Endothelial cell of umbilical vein (primary cell): ENCODE measurements around the gene AQP10. TPM values are rescaled to one million over a fixed set of nuclear protein-coding genes. Genes with fewer than 3 reads are reported as not detected.

Experiments used
- BruUV-seq: library from RNA; stranded (reverse); fragments of 400-500 nt; replicated peaks from 2 replicates; lab custom pipeline; 2021; lab: Mats Ljungman, UMichigan
- CTCF ChIA-PET: fragments of 300-600, 350-600 bp; sonication (Branson Sonifier 250); formaldehyde crosslinking; loops from one replicate; lab custom pipeline; 2021; ENCODE audit warnings: antibody characterized with exemption, inconsistent platforms; lab: Charles Lee
- POLR2A ChIA-PET: fragments of 300-600, 350-600 bp; sonication (Branson Sonifier 250); formaldehyde crosslinking; loops from one replicate; lab custom pipeline; 2021; ENCODE audit warnings: antibody characterized with exemption, inconsistent platforms; lab: Charles Lee
- DNase-seq: peaks from one replicate; pipeline ENCODE4 v3.0.0-alpha.2; 2011; ENCODE audit warnings: low read depth, low spot score
- FAIRE-seq: peaks from 2 replicates; lab custom pipeline; 2011; peaks lifted over from hg19 to GRCh38; lab: Jason Lieb, UNC
- H2AFZ ChIP-seq: 2 replicates; pipeline ENCODE4 v1.6.0; 2012; ENCODE audit warnings: low read depth, low read length, control low read depth, inconsistent platforms
- H3K27ac ChIP-seq: 2 replicates; pipeline ENCODE4 v1.5.1; 2011; ENCODE audit warnings: low read depth, mild to moderate bottlenecking, control low read depth, low read length, moderate library complexity; ENCODE audit not compliant: insufficient read depth
- H3K27me3 ChIP-seq, 2 experiments: 2 replicates each; pipeline versions ENCODE4 v1.6.0 to v1.6.1; 2011; ENCODE audit warnings: low read length in 2 of 2, mixed read lengths in 1 of 2; ENCODE audit not compliant: control insufficient read depth in 2 of 2, insufficient read depth in 2 of 2
- H3K36me3 ChIP-seq, 2 experiments: 2 replicates in 1 of 2; 3 replicates in 1 of 2; pipeline ENCODE4 v1.5.1; 2011; ENCODE audit warnings: low read length in 2 of 2, mild to moderate bottlenecking in 1 of 2, moderate library complexity in 1 of 2; ENCODE audit not compliant: control insufficient read depth in 2 of 2, insufficient read depth in 2 of 2; ENCODE audit errors: extremely low read depth in 1 of 2
- H3K4me1 ChIP-seq: 3 replicates; pipeline ENCODE4 v1.5.1; 2011; ENCODE audit warnings: mild to moderate bottlenecking, low read length; ENCODE audit not compliant: control insufficient read depth, insufficient read depth; ENCODE audit errors: extremely low read depth
- H3K4me2 ChIP-seq: 2 replicates; pipeline ENCODE4 v1.6.1; 2011; ENCODE audit warnings: low read length, control low read depth, mixed read lengths; ENCODE audit not compliant: insufficient read depth
- H3K4me3 ChIP-seq, 3 experiments: fragments of 200-600 bp in 1 of 3; sonication (generic), shearing (Covaris generic) in 1 of 3; replicated peaks in 1 of 3; 2 replicates each; pipeline ENCODE4 v1.5.1; 2011 to 2016; ENCODE audit warnings: control low read depth in 3 of 3, low read length in 3 of 3, mild to moderate bottlenecking in 2 of 3, inconsistent platforms in 1 of 3, low read depth in 1 of 3, moderate library complexity in 1 of 3; ENCODE audit not compliant: insufficient read depth in 1 of 3
- H3K79me2 ChIP-seq: 2 replicates; pipeline ENCODE4 v1.6.0; 2012; ENCODE audit warnings: low read length, inconsistent platforms; ENCODE audit not compliant: control insufficient read depth, insufficient read depth
- H3K9ac ChIP-seq: replicated peaks from 2 replicates; pipeline ENCODE3; 2011; ENCODE audit warnings: low read length, control low read depth; ENCODE audit not compliant: insufficient read depth; ENCODE audit errors: extremely low read depth
- H3K9me1 ChIP-seq: replicated peaks from 3 replicates; pipeline ENCODE4 v1.6.0; 2011; ENCODE audit warnings: mild to moderate bottlenecking, low read length; ENCODE audit not compliant: control insufficient read depth, insufficient read depth; ENCODE audit errors: extremely low read depth
- H3K9me3 ChIP-seq: replicated peaks from 2 replicates; pipeline ENCODE4 v1.5.1; 2012; ENCODE audit warnings: low read length, inconsistent platforms; ENCODE audit not compliant: control insufficient read depth, insufficient read depth
- H4K20me1 ChIP-seq: replicated peaks from 2 replicates; pipeline ENCODE3; 2011; ENCODE audit warnings: mild to moderate bottlenecking, low read length; ENCODE audit not compliant: control insufficient read depth, insufficient read depth; ENCODE audit errors: extremely low read depth
- EZH2 ChIP-seq: IDR thresholded peaks from 2 replicates; pipeline ENCODE4 v1.6.1; 2012; ENCODE audit warnings: borderline replicate concordance, low read depth, mild to moderate bottlenecking, moderate library complexity, low read length, inconsistent platforms; ENCODE audit not compliant: severe bottlenecking
- FOS ChIP-seq: IDR thresholded peaks from 2 replicates; pipeline ENCODE4 v1.6.1; 2011; ENCODE audit warnings: mild to moderate bottlenecking, low read length, moderate library complexity, borderline replicate concordance; ENCODE audit not compliant: insufficient read depth
- GATA2 ChIP-seq: IDR thresholded peaks from 2 replicates; pipeline ENCODE4 v1.7.0; 2011; ENCODE audit warnings: low read depth, mild to moderate bottlenecking, moderate library complexity, mixed read lengths, low read length; ENCODE audit not compliant: insufficient read length, insufficient read depth
- JUN ChIP-seq: IDR thresholded peaks from 2 replicates; pipeline ENCODE4 v1.6.1; 2011; ENCODE audit warnings: borderline replicate concordance, low read depth; ENCODE audit not compliant: insufficient read length, insufficient read depth
- MAX ChIP-seq: IDR thresholded peaks from 2 replicates; pipeline ENCODE4 v1.6.1; 2011; ENCODE audit not compliant: insufficient read depth, insufficient read length
- MYC ChIP-seq: IDR thresholded peaks from one replicate; pipeline ENCODE4 v1.6.1; 2011; ENCODE audit warnings: mild to moderate bottlenecking, low read depth, low read length
- POLR2A ChIP-seq: IDR thresholded peaks from 2 replicates; pipeline ENCODE4 v1.6.1; 2012; ENCODE audit warnings: low read depth, mild to moderate bottlenecking, control low read depth, low read length
- POLR2AphosphoS5 ChIP-seq: IDR thresholded peaks from 2 replicates; pipeline ENCODE4 v1.6.1; 2012; ENCODE audit warnings: low read depth, mild to moderate bottlenecking, control low read depth, low read length, moderate library complexity; ENCODE audit not compliant: insufficient read depth
- dilution Hi-C: fragments of 300-500 bp; cut with MboI; formaldehyde crosslinking; loops from one replicate; pipeline ENCODE4 v1.15.0; 2019; ENCODE audit warnings: low sequenced_read_pairs; ENCODE audit not compliant: extremely low pct_ligation_motif_present
- intact Hi-C: fragments of 100-400 bp; cut with micrococcal nuclease; formaldehyde crosslinking; loops from one replicate; pipeline ENCODE4 v1.10.0; 2022
- polyA plus RNA-seq, 4 experiments: library from polyadenylated mRNA; depleted of rRNA in 3 of 4; stranded (reverse) in 3 of 4; unstranded in 1 of 4; fragments of >200 nt; gene quantifications; 2 replicates each; pipeline versions ENCODE4 v1.2.1 to v1.2.3, GENCODE V29; 2011 to 2012; ENCODE audit warnings: missing spikeins in 1 of 4
- total RNA-seq: library from RNA; stranded (reverse); gene quantifications from 2 replicates; pipeline ENCODE4 v1.2.3, GENCODE V29; 2021
- TF ChIP-seq, protein P1 (sequence below), 2 donors: IDR thresholded peaks; 1 replicate in 1 of 2; 2 replicates in 1 of 2; pipeline ENCODE4 v1.5.1; 2011; ENCODE audit warnings: low read length in 2 of 2, mild to moderate bottlenecking in 2 of 2, moderate library complexity in 2 of 2, control low read depth in 1 of 2, inconsistent platforms in 1 of 2, low read depth in 1 of 2; ENCODE audit not compliant: insufficient read depth in 1 of 2; ENCODE audit errors: extremely low read depth in 1 of 2

AQP10 gene
- total and polyA plus RNA-seq, 2 donors (not counting 3 experiments of a cell fraction or from before 2014, with no cell fraction given) = not detected

DNA sequence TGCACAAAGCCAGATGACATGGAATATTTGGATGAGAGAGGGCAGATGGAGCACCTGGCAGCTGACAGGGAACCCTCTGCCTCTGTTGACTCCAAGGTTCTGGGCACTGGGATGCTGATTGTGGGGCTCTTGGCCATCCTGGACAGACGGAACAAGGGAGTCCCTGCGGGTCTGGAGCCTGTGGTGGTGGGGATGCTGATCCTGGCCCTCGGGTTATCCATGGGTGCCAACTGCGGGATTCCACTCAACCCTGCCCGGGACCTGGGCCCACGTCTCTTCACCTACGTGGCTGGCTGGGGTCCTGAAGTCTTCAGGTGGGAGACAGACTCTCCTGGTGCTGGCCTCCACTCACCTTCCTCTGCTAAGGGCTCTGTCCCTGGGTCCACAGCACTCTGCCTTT is 2.6 kb downstream of the AQP10 start:
- intact Hi-C loops = no loop called here
- DNase-seq (no peak), FAIRE-seq (no peak)
- peaks cover 20% of the 10 kb centered on the region for H3K4me1 ChIP-seq
- no peak overlapping the region for H3K9ac ChIP-seq
- dilution Hi-C loops = no loop called here
- no peaks in the 10 kb centered on the region for H4K20me1 ChIP-seq
- H3K9me1 ChIP-seq = no peaks in the 10 kb centered on the region
- H3K4me2 ChIP-seq = no peak overlapping the region
- H2AFZ ChIP-seq = no peak overlapping the region
- BruUV-seq = no TSS peak
- peaks cover 4% of the 10 kb centered on the region for H3K79me2 ChIP-seq
- ChIA-PET CTCF (interaction anchor here (0.6 to 7.8 kb wide), 3 partner anchors 11 to 134 kb away, joined by 3 to 210 read pairs (median 4); no protein-coding TSS in a partner anchor), POLR2A (no interaction called here)
- no peak for TF ChIP-seq MYC
- TF ChIP-seq FOS = no peak
- no peak for TF ChIP-seq POLR2A
- no peak for TF ChIP-seq JUN
- no peak for TF ChIP-seq POLR2AphosphoS5
- no peak for TF ChIP-seq MAX
- no peak for TF ChIP-seq GATA2
- TF ChIP-seq EZH2 = no peak
- TF ChIP-seq, protein P1, sequence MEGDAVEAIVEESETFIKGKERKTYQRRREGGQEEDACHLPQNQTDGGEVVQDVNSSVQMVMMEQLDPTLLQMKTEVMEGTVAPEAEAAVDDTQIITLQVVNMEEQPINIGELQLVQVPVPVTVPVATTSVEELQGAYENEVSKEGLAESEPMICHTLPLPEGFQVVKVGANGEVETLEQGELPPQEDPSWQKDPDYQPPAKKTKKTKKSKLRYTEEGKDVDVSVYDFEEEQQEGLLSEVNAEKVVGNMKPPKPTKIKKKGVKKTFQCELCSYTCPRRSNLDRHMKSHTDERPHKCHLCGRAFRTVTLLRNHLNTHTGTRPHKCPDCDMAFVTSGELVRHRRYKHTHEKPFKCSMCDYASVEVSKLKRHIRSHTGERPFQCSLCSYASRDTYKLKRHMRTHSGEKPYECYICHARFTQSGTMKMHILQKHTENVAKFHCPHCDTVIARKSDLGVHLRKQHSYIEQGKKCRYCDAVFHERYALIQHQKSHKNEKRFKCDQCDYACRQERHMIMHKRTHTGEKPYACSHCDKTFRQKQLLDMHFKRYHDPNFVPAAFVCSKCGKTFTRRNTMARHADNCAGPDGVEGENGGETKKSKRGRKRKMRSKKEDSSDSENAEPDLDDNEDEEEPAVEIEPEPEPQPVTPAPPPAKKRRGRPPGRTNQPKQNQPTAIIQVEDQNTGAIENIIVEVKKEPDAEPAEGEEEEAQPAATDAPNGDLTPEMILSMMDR (IDR thresholded peaks at IDR 0.05; ENCODE audit: extremely low read depth in 1 of 2, insufficient read depth in 1 of 2, low read depth in 1 of 2, low read length in 2 of 2) = no peak
- no peaks in the 10 kb centered on the region for H3K9me3 ChIP-seq
- H3K27me3 ChIP-seq = peaks cover 0 to 8% of the 10 kb centered on the region in 2 experiments
- H3K27ac ChIP-seq = no peak overlapping the region
- no peaks in the 10 kb centered on the region for H3K36me3 ChIP-seq
- no peak overlapping the region for H3K4me3 ChIP-seq
